Ishikawa (cell line): ENCODE results near the gene AFDN.

ENCODE experiments used
- CEBPB ChIP-seq: IDR thresholded peaks from 2 replicates; pipeline ENCODE4 v1.6.1; 2012
- CREB1 ChIP-seq: IDR thresholded peaks from 2 replicates; pipeline ENCODE4 v1.6.1; 2012; ENCODE audit warnings: low read depth
- EGR1 ChIP-seq: IDR thresholded peaks from 2 replicates; pipeline ENCODE4 v1.6.1; 2012
- EP300 ChIP-seq: IDR thresholded peaks from 2 replicates; pipeline ENCODE4 v1.6.1; 2012; ENCODE audit warnings: borderline replicate concordance
- FOXM1 ChIP-seq: IDR thresholded peaks from 2 replicates; pipeline ENCODE4 v1.6.1; 2012; ENCODE audit warnings: low read depth, borderline replicate concordance
- NFIC ChIP-seq: IDR thresholded peaks from 2 replicates; pipeline ENCODE4 v1.6.1; 2012
- RAD21 ChIP-seq: IDR thresholded peaks from 2 replicates; pipeline ENCODE4 v1.6.1; 2012; ENCODE audit warnings: low read depth
- TAF1 ChIP-seq: IDR thresholded peaks from 2 replicates; pipeline ENCODE4 v1.6.1; 2012; ENCODE audit warnings: low read depth, mild to moderate bottlenecking
- TCF12 ChIP-seq: IDR thresholded peaks from 2 replicates; pipeline ENCODE4 v1.6.1; 2012; ENCODE audit warnings: low read depth
- TEAD4 ChIP-seq: IDR thresholded peaks from 2 replicates; pipeline ENCODE4 v1.6.1; 2012
- USF1 ChIP-seq: IDR thresholded peaks from 2 replicates; pipeline ENCODE4 v1.6.1; 2012
- YY1 ChIP-seq: IDR thresholded peaks from 2 replicates; pipeline ENCODE4 v1.6.1; 2012; ENCODE audit warnings: low read depth
- ZBTB7A ChIP-seq: IDR thresholded peaks from 2 replicates; pipeline ENCODE4 v1.6.1; 2012; ENCODE audit warnings: low read depth
- TF ChIP-seq, protein P1 (sequence below): IDR thresholded peaks from 2 replicates; pipeline ENCODE4 v1.6.1; 2012
- TF ChIP-seq, protein P2 (sequence below): IDR thresholded peaks from 2 replicates; pipeline ENCODE4 v1.6.1; 2012; ENCODE audit warnings: low read depth, mild to moderate bottlenecking

AFDN gene

GRCh38 chr6:167917551-167918154, 90.9 kb downstream of the AFDN start:
- no peak for TF ChIP-seq TAF1

DNA sequence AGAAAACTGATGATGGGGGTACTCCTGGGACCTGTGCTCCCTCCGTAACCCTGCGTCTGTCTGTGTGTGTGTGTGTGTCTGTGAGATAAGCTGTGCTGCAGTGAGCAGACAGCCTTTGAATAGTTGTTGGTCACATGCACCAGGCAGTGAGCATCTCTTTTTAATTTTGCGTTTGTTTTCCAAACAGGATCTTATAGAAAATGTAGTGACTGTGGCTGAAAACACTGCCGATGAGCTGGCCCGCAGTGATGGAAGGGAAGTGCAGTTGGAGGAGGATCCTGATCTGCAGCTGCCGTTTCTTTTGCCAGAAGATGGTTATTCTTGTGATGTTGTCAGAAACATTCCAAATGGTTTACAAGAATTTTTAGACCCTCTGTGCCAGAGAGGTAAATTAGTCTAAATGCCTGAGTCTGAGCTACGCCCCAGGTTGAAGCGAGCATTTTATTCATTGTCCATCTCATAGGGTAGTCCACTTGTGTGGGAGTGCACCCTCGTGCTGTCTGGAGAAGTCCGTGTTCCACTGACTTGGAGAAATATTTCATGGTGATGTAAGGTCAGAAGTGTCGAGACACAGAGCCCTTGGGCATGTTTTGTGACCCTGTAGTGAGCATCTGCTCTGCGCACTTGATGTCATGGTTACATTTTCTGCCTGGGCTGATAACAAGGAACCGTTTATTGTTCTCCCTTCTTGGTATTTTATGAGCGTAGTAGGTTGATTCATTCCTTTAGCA, 92.0 kb downstream of the AFDN start:
- TF ChIP-seq TAF1 = no peak
- no peak for TF ChIP-seq ZBTB7A
- TF ChIP-seq RAD21 = no peak
- no peak for TF ChIP-seq YY1
- no peak for TF ChIP-seq NFIC
- TF ChIP-seq USF1 = no peak
- TF ChIP-seq TCF12 = no peak
- no peak for TF ChIP-seq CREB1
- no peak for TF ChIP-seq EP300
- TF ChIP-seq, protein P1, sequence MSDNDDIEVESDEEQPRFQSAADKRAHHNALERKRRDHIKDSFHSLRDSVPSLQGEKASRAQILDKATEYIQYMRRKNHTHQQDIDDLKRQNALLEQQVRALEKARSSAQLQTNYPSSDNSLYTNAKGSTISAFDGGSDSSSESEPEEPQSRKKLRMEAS = no peak
- no peak for TF ChIP-seq TEAD4
- TF ChIP-seq FOXM1 = no peak
- TF ChIP-seq, protein P2, sequence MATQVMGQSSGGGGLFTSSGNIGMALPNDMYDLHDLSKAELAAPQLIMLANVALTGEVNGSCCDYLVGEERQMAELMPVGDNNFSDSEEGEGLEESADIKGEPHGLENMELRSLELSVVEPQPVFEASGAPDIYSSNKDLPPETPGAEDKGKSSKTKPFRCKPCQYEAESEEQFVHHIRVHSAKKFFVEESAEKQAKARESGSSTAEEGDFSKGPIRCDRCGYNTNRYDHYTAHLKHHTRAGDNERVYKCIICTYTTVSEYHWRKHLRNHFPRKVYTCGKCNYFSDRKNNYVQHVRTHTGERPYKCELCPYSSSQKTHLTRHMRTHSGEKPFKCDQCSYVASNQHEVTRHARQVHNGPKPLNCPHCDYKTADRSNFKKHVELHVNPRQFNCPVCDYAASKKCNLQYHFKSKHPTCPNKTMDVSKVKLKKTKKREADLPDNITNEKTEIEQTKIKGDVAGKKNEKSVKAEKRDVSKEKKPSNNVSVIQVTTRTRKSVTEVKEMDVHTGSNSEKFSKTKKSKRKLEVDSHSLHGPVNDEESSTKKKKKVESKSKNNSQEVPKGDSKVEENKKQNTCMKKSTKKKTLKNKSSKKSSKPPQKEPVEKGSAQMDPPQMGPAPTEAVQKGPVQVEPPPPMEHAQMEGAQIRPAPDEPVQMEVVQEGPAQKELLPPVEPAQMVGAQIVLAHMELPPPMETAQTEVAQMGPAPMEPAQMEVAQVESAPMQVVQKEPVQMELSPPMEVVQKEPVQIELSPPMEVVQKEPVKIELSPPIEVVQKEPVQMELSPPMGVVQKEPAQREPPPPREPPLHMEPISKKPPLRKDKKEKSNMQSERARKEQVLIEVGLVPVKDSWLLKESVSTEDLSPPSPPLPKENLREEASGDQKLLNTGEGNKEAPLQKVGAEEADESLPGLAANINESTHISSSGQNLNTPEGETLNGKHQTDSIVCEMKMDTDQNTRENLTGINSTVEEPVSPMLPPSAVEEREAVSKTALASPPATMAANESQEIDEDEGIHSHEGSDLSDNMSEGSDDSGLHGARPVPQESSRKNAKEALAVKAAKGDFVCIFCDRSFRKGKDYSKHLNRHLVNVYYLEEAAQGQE = no peak
- no peak for TF ChIP-seq EGR1
- no peak for TF ChIP-seq CEBPB

- no peak for TF ChIP-seq YY1
These were observed 92.6 kb downstream of the AFDN start for GRCh38 chr6:167919349-167919748.

GRCh38 chr6:167920165-167920564, 93.5 kb downstream of the AFDN start:
- TF ChIP-seq YY1 (no peak), USF1 (no peak), NFIC (no peak), TCF12 (no peak), CEBPB (no peak), FOXM1 (no peak)

DNA sequence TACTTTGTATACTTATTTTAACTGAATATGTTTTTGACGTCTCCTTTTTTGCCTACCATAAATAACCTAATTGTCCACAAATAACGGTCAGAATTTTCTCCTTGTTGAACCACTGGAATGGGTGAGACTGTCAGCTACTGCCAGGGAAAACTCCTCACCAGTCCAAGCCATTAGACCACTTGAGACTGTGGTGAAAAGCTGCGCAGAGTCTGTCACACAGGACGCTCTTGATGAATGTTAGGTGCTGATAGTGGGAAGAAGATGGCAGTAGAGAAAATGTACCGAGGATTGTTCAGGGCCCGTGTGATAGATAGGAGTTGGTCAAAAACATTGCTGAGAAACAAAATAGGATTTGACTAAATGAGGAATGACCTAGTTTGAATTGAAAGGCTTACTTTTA, 95.1 kb downstream of the AFDN start:
- TF ChIP-seq TCF12 (no peak), FOXM1 (no peak), USF1 (no peak), EGR1 (no peak), ZBTB7A (no peak), CEBPB (no peak), TEAD4 (no peak), YY1 (no peak), EP300 (no peak), RAD21 (no peak), CREB1 (no peak), NFIC (no peak), TAF1 (no peak)
- TF ChIP-seq, protein P1 = no peak
- TF ChIP-seq, protein P2 = no peak

- TF ChIP-seq EP300 = no peak
- TF ChIP-seq TCF12 = no peak
These were observed 98.3 kb downstream of the AFDN start for GRCh38 chr6:167925026-167925425.
